ENCODE measurements around the gene MEIKIN.
"Not testable (repeated sequence)": the region's sequence is repeated elsewhere in the genome, so short reads cannot be mapped to it uniquely, and the experiment has no call there.

The MEIKIN gene

DNA sequence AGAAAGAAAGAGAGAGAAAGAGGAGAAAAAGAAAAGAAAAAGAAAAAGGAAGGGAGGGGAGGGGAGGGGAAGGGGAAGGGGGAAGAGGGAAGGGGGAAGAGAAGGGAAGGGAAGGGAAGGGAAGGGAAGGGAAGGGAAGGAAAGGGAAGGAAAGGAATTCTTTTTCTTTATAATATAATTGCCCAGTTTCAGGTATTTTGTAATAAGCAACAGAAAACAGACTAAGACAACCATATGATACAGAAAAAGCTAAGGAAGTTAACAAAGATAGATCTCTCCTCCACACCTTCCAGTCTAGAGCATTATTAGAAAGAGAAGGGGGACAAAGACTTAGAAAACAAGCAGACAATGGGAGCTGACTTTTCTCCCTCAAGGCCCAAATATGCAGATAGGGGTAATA lies 31.0 kb downstream of the MEIKIN start:
- H3K9me3 ChIP-seq: no peaks in the 10 kb centered on the region
- H3K36me3 ChIP-seq: no peaks in the 10 kb centered on the region
- no peaks in the 10 kb centered on the region for H3K4me1 ChIP-seq
- no peak overlapping the region for H3K4me3 ChIP-seq (ENCODE audit: low read depth, low read length)
- no peak for TF ChIP-seq CTCF (IDR thresholded peaks at IDR 0.05; ENCODE audit: low read depth, low read length)
- H3K27me3 ChIP-seq: no peaks in the 10 kb centered on the region; the same call in 1 of the 2 replicates
- DNase-seq: no peak

GRCh38 chr5:131913603-131914002 lies 31.9 kb downstream of the MEIKIN start:
- DNase-seq: no peak
- Histone ChIP-seq H3K27me3 (no peaks in the 10 kb centered on the region), H3K4me3 (ENCODE audit: low read depth, low read length) (no peak overlapping the region), H3K4me1 (no peaks in the 10 kb centered on the region), H3K9me3 (no peaks in the 10 kb centered on the region), H3K36me3 (no peaks in the 10 kb centered on the region)
- TF ChIP-seq CTCF (IDR thresholded peaks at IDR 0.05; ENCODE audit: low read depth, low read length): no peak

DNA sequence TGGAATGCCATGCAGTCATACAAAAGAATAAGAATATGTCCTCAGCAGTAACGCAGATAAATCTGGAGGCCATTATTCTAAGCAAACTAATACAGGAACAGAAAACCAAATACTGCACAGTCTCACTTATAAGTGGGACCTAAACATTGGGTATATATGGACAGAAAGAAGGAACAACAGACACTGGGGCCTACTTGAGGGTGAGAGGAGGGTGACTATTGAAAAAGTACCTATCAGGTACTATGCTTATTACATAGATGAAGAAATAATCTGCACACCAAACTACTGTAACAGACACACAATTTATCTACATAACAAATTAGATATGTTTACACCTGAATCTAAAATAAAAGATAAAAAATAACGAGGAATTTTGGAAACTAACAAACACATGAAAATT lies 38.8 kb downstream of the MEIKIN start:
- no peak for TF ChIP-seq CTCF (IDR thresholded peaks at IDR 0.05; ENCODE audit: low read depth, low read length)
- Histone ChIP-seq H3K36me3 (no peaks in the 10 kb centered on the region), H3K27me3 (no peaks in the 10 kb centered on the region; the same call in 1 of the 2 replicates), H3K4me3 (ENCODE audit: low read depth, low read length) (no peak overlapping the region), H3K4me1 (no peaks in the 10 kb centered on the region), H3K9me3 (no peaks in the 10 kb centered on the region; the same call in 1 of the 2 replicates)
- no peak for DNase-seq

DNA sequence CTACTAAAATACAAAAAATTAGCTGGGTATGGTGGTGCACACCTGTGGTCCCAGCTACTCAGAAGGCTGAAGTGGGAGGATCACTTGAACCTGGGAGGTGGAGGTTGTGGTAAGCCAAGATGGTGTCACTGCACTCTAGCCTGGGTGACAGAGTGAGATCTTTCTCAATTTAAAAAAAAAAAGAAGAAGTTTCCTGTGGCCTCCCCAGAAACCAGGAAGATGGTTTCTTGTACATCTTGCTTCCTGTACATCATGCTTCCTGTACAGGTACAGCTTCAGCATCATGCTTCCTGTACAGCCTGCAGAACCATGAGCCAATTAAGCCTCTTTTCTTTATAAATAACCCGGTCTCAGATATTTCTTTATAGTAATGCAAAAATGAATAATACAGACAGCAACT lies 43.2 kb downstream of the MEIKIN start:
- not testable (repeated sequence) for H3K4me3 ChIP-seq (ENCODE audit: low read depth, low read length); H3K27me3 ChIP-seq; H3K36me3 ChIP-seq; H3K4me1 ChIP-seq; H3K9me3 ChIP-seq; DNase-seq

GRCh38 chr5:131899686-131900085 lies 45.8 kb downstream of the MEIKIN start:
- Histone ChIP-seq H3K9me3 (no peaks in the 10 kb centered on the region), H3K36me3 (no peaks in the 10 kb centered on the region), H3K27me3 (peaks cover 4% of the 10 kb centered on the region; the same call in 1 of the 2 replicates), H3K4me1 (no peaks in the 10 kb centered on the region), H3K4me3 (ENCODE audit: low read depth, low read length) (no peak overlapping the region)
- no peak for TF ChIP-seq CTCF (IDR thresholded peaks at IDR 0.05; ENCODE audit: low read depth, low read length)
- DNase-seq: no peak

GRCh38 chr5:131883984-131884383 lies 61.5 kb downstream of the MEIKIN start:
- H3K9me3 ChIP-seq: no peaks in the 10 kb centered on the region
- DNase-seq: no peak
- H3K4me3 ChIP-seq (ENCODE audit: low read depth, low read length): no peak overlapping the region
- no peaks in the 10 kb centered on the region for H3K4me1 ChIP-seq
- TF ChIP-seq CTCF (IDR thresholded peaks at IDR 0.05; ENCODE audit: low read depth, low read length): no peak
- no peaks in the 10 kb centered on the region for H3K36me3 ChIP-seq
- H3K27me3 ChIP-seq: peaks cover 7% of the 10 kb centered on the region

- Histone ChIP-seq H3K36me3 (no peaks in the 10 kb centered on the region), H3K27me3 (peaks cover 12% of the 10 kb centered on the region), H3K4me3 (ENCODE audit: low read depth, low read length) (no peak overlapping the region), H3K4me1 (no peaks in the 10 kb centered on the region), H3K9me3 (no peaks in the 10 kb centered on the region)
- no peak for DNase-seq
- TF ChIP-seq CTCF (IDR thresholded peaks at IDR 0.05; ENCODE audit: low read depth, low read length): no peak
These were observed 65.8 kb downstream of the MEIKIN start for GRCh38 chr5:131879705-131880104.

Measured in BE2C (cell line).